Mucosa of descending colon (tissue), 3 donors: ENCODE measurements around the gene MACROD1. TPM values are rescaled to one million over a fixed set of nuclear protein-coding genes. Genes with fewer than 3 reads are reported as not detected.
"Not testable (repeated sequence)": the region's sequence is repeated elsewhere in the genome, so short reads cannot be mapped to it uniquely, and the experiment has no call there.

Experiments used
- ATAC-seq: fragments of 200-7000 bp; cut with Tn5 transposase; one replicate; pipeline ENCODE4 v1.9.1; 2020; ENCODE audit warnings: mild to moderate bottlenecking, moderate library complexity
- DNase-seq, 3 donors: peaks; one replicate each; pipeline ENCODE4 v3.0.0-alpha.2; 2020
- H3K36me3 ChIP-seq: fragments of 200-600 bp; one replicate; pipeline ENCODE4 v1.8.0; 2021; ENCODE audit warnings: low read depth, mild to moderate bottlenecking
- H3K4me1 ChIP-seq: fragments of 200-600 bp; one replicate; pipeline ENCODE4 v1.8.0; 2021; ENCODE audit warnings: low read depth, mild to moderate bottlenecking
- H3K4me3 ChIP-seq: fragments of 200-600 bp; one replicate; pipeline ENCODE4 v1.8.0; 2021; ENCODE audit warnings: mild to moderate bottlenecking
- H3K9me3 ChIP-seq: fragments of 200-600 bp; one replicate; pipeline ENCODE4 v1.8.0; 2021; ENCODE audit warnings: mild to moderate bottlenecking
- CTCF ChIP-seq: fragments of 200-600 bp; IDR thresholded peaks from one replicate; pipeline ENCODE4 v1.8.0; 2022; ENCODE audit warnings: antibody characterized with exemption, mild to moderate bottlenecking
- intact Hi-C, 2 donors: fragments of 100-400 bp; cut with DNase I in 1 of 2; cut with micrococcal nuclease in 1 of 2; formaldehyde crosslinking; loops; one replicate each; pipeline versions ENCODE4 v1.11.0 to v1.11.1; 2022; cut with DNase I, micrococcal nuclease
- total RNA-seq, 3 donors: library from RNA; stranded (reverse); fragmentation: NEBNext Ultra II Directional in 2 of 3; extraction: Animal tissue kit (Norgen Biotek cat#: 25700) in 2 of 3; gene quantifications; one replicate each; pipeline versions ENCODE4 v1.2.1 to v1.2.4, GENCODE V29; 2021 to 2023
- donor health status: DM: no; HTN: no; CAD: no; lungs with moderate emphysema.
- donor health status: DM: no; HTN: no; CAD: no.
- donor health status: DM: no; HTN: yes; CAD: no.

Gene MACROD1
- total RNA-seq, 3 donors from 2014 or later: 26.7 to 38.7 (median 38.1) TPM

GRCh38 chr11:63986156-63986931 lies 179.6 kb downstream of the MACROD1 start, which contains the start of gene OTUB1:
Gene OTUB1, plus strand, starts transcription at chr11:63986438. Its CDS starts 19 bp downstream, at chr11:63986457.
- ATAC-seq: peak; percentile 97
- Histone ChIP-seq H3K9me3 (no peaks in the 10 kb centered on the region), H3K4me1 (peaks cover 19% of the 10 kb centered on the region), H3K4me3 (peak within 1 kb of the TSS; percentile 94), H3K36me3 (no peaks in the 10 kb centered on the region)
- intact Hi-C loops: no loop called here
- TF ChIP-seq CTCF: no peak
- DNase-seq: peak; percentile 94 to 96 (median 95)

GRCh38 chr11:63985812-63986155 lies 180.1 kb downstream of the MACROD1 start:
- intact Hi-C loops: no loop called here
- DNase-seq: peak; percentile 58 to 84 (median 74)

GRCh38 chr11:63979426-63979825 lies 186.5 kb downstream of the MACROD1 start:
- no peak for DNase-seq
- H3K4me3 ChIP-seq: no peak overlapping the region
- no peaks in the 10 kb centered on the region for H3K36me3 ChIP-seq
- peaks cover 13% of the 10 kb centered on the region for H3K4me1 ChIP-seq
- ATAC-seq: no peak
- no peak for TF ChIP-seq CTCF
- intact Hi-C loops: no loop called here
- H3K9me3 ChIP-seq: no peaks in the 10 kb centered on the region

More at GRCh38 chr11:63985812-63986155, 180.1 kb downstream of the MACROD1 start:
- Histone ChIP-seq H3K36me3 (no peaks in the 10 kb centered on the region), H3K9me3 (no peaks in the 10 kb centered on the region), H3K4me1 (peaks cover 19% of the 10 kb centered on the region), H3K4me3 (peak overlapping the region; percentile 94)
- no peak for TF ChIP-seq CTCF
- peak; percentile 63 for ATAC-seq

- ATAC-seq (no peak), DNase-seq (no peak)
- intact Hi-C loops: no loop called here
- Histone ChIP-seq H3K9me3 (no peaks in the 10 kb centered on the region), H3K4me3 (no peak overlapping the region), H3K4me1 (peaks cover 13% of the 10 kb centered on the region), H3K36me3 (no peaks in the 10 kb centered on the region)
- TF ChIP-seq CTCF: no peak
Measured at GRCh38 chr11:63978551-63979239, 187.2 kb downstream of the MACROD1 start.

DNA sequence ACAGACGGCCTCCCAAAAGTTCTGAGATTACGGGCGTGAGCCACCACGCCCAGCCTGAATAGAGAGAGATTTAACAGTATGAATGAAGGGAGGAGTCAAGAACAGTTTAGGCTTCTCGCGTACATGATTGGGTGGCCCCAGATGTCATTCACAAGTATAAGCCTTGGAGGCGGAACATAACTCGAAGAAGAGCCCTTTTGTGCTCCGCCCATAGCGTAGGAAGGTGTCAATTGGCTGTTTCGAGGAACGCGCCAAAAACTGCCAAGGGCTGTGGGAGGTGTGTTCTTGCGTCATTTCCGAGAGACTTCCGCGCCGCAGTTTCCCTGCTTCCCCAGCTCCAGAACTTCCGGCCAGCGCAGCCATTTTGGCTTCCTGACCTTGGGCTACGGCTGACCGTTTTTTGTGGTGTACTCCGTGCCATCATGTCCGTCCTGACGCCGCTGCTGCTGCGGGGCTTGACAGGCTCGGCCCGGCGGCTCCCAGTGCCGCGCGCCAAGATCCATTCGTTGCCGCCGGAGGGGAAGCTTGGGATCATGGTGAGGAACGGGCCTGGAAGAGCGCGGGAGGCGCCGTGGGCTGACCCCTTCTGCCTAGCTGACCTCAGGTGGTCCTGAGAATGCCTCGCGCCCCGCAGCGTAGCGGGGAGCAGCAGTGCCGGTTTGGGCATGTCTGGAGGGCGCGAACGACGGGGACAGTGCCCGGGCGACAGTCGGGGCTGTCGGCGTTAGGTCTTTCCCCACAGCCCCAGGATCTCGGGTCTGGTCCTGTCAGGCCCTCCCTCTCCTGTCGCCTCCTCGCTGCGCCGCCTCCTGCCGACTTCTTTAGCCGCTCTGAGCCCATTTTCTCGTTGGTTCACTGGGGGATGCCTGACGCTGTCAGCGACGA lies 191.4 kb downstream of the MACROD1 start, which contains the start of gene COX8A:
COX8A (plus strand) TSS at position 362 of the 885 bp plus-strand sequence; CDS start at position 423, 61 bp downstream.
- Histone ChIP-seq H3K9me3 (no peaks in the 10 kb centered on the region), H3K4me3 (peak within 1 kb of the TSS; percentile 98), H3K4me1 (peaks cover 13% of the 10 kb centered on the region), H3K36me3 (no peaks in the 10 kb centered on the region)
- ATAC-seq (peak; percentile 98), DNase-seq (peak; percentile 94 to 99 (median 97))
- intact Hi-C loops: no loop called here
- TF ChIP-seq CTCF: no peak

- ATAC-seq, H3K9me3 ChIP-seq, H3K36me3 ChIP-seq, intact Hi-C loops, H3K4me3 ChIP-seq: not testable (repeated sequence)
- peak in 1 of 3 donors; percentile 44 for DNase-seq
- H3K4me1 ChIP-seq: peaks cover 13% of the 10 kb centered on the region
Measured at GRCh38 chr11:63973912-63974258, 192.0 kb downstream of the MACROD1 start.
